GM19395 (cell line): ENCODE data around the gene CDC37L1.
A peak's percentile ranks its signal among the peaks of the same experiment; 100 is the strongest.

Experiments
- ATAC-seq: cut with Tn5 transposase; IDR thresholded peaks from one replicate; pipeline ENCODE4 v1.9.1; 2021; ENCODE audit warnings: mild to moderate bottlenecking, moderate library complexity; ENCODE audit not compliant: unreplicated experiment

Gene CDC37L1

DNA sequence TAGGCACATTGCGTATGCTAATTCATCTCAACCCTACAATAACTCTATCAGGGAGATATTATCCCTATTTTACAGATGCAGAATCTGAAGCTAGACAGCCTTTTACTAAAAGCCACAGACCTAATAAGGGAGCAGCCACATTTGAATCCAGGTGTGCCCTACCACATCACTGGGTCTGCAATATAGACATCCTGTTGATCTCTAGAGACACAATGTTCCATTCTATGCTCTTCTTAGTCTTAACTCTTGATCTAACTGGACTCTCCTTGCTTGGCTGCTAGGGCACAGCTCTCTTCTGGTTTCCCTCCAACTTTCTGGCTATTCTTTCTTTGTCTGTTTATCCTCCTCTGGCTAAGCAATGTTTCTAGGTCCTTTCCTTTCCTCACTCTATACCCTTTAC is 11.7 kb upstream of the CDC37L1 start:
- ATAC-seq: no peak

DNA sequence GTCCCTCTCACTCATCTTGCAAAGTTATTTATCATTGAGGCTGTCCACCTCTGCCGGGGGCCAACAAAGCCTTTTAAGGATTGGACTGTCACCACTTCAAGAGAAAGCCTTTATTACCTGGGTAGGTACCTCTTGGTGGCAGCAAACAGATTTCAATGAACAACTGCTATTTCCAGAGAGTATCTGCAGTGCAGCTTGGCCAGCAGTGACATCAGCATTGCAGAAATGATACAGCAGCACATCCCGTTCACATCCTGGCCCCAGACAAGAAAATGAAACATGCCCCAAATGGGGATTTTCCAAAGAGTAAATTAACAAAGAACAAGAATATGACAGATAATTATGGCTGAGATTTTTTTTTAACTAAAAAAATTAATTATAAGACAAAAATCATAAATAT is 10.8 kb upstream of the CDC37L1 start:
- no peak for ATAC-seq

DNA sequence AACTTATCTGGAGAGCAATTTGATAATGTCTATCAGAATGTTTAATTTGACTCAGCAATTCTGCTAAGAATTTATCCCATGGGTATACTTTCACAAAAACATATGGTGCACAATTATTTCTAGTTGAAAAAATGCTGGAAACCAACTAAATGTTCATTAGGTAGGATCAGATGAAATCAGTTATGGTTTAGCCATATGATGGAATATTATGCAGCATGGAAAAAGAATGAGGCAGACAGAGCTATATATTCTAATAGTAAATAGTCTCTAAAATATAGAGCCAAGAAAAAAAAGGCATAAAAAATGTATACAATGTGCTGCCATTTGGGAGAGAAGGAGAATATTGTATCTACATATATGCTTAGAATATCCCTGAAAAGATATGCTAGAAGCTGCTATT is 9.5 kb upstream of the CDC37L1 start:
- no peak for ATAC-seq

GRCh38 chr9:4670591-4670990 is 8.8 kb upstream of the CDC37L1 start:
- ATAC-seq: no peak

DNA sequence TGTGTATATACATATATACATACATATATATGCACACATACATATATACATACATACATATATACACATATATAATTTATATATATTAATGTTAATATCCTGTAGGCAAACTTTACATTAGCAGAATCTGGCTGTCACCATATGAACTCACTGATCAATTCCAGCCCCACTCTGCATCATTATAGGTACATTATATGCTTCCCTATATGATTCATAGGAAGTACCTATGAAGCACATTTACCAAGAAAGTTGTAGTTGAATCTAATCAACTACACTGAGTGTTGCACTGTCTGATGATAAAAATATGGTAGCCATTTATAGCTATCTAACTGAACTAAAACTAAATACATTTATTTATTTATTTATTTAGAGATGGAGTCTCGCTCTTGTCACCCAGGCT is 7.6 kb upstream of the CDC37L1 start:
- ATAC-seq: no peak

DNA sequence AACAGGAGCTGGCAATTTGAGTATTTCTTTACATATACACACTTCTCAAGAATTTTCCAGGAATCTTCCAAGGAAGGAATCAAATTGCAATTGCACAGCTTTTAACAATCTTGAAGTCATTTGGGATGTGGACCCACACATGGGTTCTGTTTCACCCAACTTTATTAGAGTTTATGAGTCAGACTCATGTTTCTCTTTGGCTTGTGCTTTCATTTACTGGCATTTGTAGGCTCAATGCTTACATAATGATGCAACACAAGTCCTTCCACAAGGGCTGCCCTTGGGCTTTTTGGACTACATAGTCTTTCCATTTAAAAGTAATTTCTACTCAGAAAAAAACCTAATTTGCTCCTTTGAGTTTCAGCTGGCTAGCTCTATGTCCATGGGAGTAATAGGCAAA is 4.6 kb upstream of the CDC37L1 start:
- no peak for ATAC-seq

DNA sequence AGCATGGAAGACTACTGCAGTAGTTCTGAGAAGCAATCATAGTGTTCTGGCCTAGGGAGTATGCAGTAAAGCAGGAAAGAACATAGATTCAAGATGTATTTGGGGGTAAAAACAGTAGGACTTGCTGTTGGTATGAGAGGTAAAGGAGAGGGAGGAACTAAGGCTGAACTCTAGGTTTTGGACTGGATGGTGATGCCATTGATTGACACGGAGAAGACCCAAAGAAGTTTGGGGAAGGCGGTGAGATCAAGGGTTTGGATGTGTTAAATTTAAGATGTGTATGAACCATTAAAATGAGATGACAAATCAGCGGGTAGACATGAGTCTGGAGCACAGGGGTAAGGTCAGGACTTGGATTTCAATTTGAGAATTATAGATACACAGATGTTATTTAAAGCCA is 2.0 kb upstream of the CDC37L1 start:
- ATAC-seq: no peak

GRCh38 chr9:4678679-4679267 is 596 bp upstream of the CDC37L1 start:
- ATAC-seq: peak; percentile 17

GRCh38 chr9:4680173-4680525 is 780 bp downstream of the CDC37L1 start:
- no peak for ATAC-seq

GRCh38 chr9:4680750-4681149 is 1.4 kb downstream of the CDC37L1 start:
- ATAC-seq: no peak

GRCh38 chr9:4684820-4685219 is 5.5 kb downstream of the CDC37L1 start:
- ATAC-seq: no peak

- ATAC-seq: no peak
Measured at GRCh38 chr9:4686112-4686511, 6.7 kb downstream of the CDC37L1 start.

- no peak for ATAC-seq
Measured at GRCh38 chr9:4686584-4686983, 7.2 kb downstream of the CDC37L1 start.

GRCh38 chr9:4689021-4689420 is 9.7 kb downstream of the CDC37L1 start:
- ATAC-seq: no peak

- peak; percentile 76 for ATAC-seq
Measured at GRCh38 chr9:4689687-4690104, 10.3 kb downstream of the CDC37L1 start.

DNA sequence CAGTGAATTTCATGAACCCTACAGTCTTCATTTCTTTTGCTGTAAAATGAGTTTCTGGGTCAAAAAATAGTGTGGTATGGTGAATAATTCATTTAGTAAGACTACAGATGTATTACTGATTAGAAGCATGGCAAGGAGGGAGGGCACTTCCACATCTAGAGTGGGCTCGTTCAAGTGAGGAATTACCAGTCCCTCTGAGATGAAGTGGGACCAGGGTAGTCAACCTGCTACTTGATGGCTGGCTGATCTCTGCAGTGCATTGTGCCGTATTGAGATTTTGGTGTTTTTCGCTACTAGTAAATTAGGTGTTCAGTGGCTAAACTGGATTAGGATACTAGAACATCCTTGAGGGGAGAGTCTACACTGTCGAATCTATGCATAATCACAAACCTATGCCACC is 10.8 kb downstream of the CDC37L1 start:
- peak; percentile 64 for ATAC-seq

- no peak for ATAC-seq
Measured at GRCh38 chr9:4691795-4692194, 12.4 kb downstream of the CDC37L1 start.

- ATAC-seq: no peak
Measured at GRCh38 chr9:4700091-4700490, 20.7 kb downstream of the CDC37L1 start.

DNA sequence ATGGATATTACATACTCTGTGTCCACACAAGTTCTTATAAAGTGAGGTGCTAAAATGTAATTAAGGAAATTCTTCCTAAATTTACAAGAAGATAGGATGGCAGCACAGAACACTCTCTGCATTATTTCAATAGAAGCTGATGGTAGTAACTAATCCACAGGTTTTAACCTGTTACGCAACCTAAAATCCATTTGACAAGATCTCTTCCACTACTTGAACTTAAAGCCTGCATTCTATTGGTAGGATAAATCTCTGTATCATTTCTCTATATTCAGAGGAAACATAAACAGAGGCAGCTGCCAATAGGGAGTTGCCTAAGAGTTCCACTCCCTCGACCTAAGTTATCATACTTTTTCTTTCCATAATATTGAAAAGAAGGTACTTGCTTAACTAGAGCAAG is 21.6 kb downstream of the CDC37L1 start:
- ATAC-seq: no peak

- ATAC-seq: no peak
Measured at GRCh38 chr9:4701526-4701925, 22.2 kb downstream of the CDC37L1 start.

GRCh38 chr9:4704129-4704528 is 24.8 kb downstream of the CDC37L1 start:
- ATAC-seq: no peak

- ATAC-seq: no peak
Measured at GRCh38 chr9:4706021-4706420, 26.7 kb downstream of the CDC37L1 start.

DNA sequence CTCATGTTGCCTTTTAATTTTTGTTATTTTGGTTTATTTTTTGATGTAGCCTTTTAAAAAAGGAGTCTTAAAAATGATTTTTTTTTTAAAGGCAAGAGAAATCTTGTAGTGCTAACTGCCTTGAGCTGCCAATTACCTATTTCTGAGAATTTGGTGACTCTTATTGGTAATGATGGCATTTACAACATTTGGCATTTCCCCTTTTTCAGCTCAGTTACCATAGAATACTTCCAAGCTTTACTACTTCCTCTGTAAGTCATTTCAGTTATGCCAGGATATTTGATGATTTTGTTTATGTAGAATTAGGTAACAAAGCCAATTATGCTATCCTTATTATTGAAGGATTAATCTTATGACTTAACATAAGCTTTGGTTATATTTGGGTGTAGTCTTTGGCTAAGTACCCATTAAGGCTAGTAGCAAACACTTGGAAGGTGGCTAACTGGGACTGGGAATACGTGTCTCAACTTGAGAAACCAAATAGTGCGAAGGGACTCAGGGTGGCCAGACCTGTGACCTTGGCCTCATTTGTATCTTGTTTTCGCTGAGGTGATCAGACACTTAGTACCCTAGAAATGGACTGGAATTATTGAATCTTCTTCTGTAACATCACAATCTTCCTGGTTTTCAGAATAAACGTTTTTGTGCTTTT is 27.7 kb downstream of the CDC37L1 start:
- no peak for ATAC-seq
